GM12891 (cell line): ENCODE results near the gene METTL21A.

Source experiments
- PAX5 ChIP-seq: IDR thresholded peaks from 2 replicates; pipeline ENCODE4 v1.6.1; 2011; ENCODE audit warnings: low read length, moderate library complexity, mild to moderate bottlenecking; ENCODE audit not compliant: insufficient read depth, severe bottlenecking
- POLR2A ChIP-seq: IDR thresholded peaks from 2 replicates; pipeline ENCODE4 v1.6.1; 2011; ENCODE audit warnings: low read depth, low read length, control low read depth
- POLR2AphosphoS5 ChIP-seq: IDR thresholded peaks from 2 replicates; pipeline ENCODE4 v1.6.1; 2011; ENCODE audit warnings: low read depth, low read length, control low read depth
- POU2F2 ChIP-seq: IDR thresholded peaks from 2 replicates; pipeline ENCODE4 v1.6.1; 2011; ENCODE audit warnings: low read depth, mild to moderate bottlenecking, control low read depth, low read length, moderate library complexity
- SPI1 ChIP-seq: IDR thresholded peaks from 2 replicates; pipeline ENCODE4 v1.6.1; 2011; ENCODE audit warnings: low read depth, low read length, control low read depth
- TAF1 ChIP-seq: IDR thresholded peaks from 2 replicates; pipeline ENCODE4 v1.6.1; 2011; ENCODE audit warnings: low read depth, low read length, control low read depth

GRCh38 chr2:207663870-207664545, 38.8 kb upstream of the METTL21A start:
- TF ChIP-seq POLR2AphosphoS5 (no peak), POLR2A (peak; percentile 57; the same call in 1 of the 2 replicates), SPI1 (peak; percentile 54), TAF1 (no peak), PAX5 (no peak), POU2F2 (no peak)
